HepG2 (cell line): ENCODE data around the gene NAP1L1. TPM values are rescaled to one million over a fixed set of nuclear protein-coding genes. Genes with fewer than 3 reads are reported as not detected.

Source experiments
- ATAC-seq: fragments of 200-7000 bp; cut with Tn5 transposase; 3 replicates; pipeline ENCODE4 v1.9.1; 2020; ENCODE audit warnings: mild to moderate bottlenecking, moderate library complexity
- BruUV-seq: library from RNA; stranded (reverse); fragments of 400-500 nt; replicated peaks from 2 replicates; lab custom pipeline; 2021; lab: Mats Ljungman, UMichigan
- CTCF ChIA-PET: fragments of 300-600 bp; formaldehyde crosslinking; extraction: SDS; loops from one replicate; lab custom pipeline; 2021; ENCODE audit warnings: low total read pairs, inconsistent platforms, low intra/inter-chr PET ratio; lab: Yijun Ruan, JAX
- POLR2A ChIA-PET: fragments of 350-600 bp; sonication (Branson Sonifier 250); formaldehyde crosslinking; loops from one replicate; lab custom pipeline; 2020; ENCODE audit warnings: antibody characterized with exemption, inconsistent platforms; lab: Yijun Ruan, JAX
- DNase-seq: peaks from one replicate; pipeline ENCODE4 v3.0.0-alpha.2; 2015; ENCODE audit warnings: low spot score
- FAIRE-seq: peaks from 3 replicates; lab custom pipeline; 2011; peaks lifted over from hg19 to GRCh38; lab: Jason Lieb, UNC
- H2AFZ ChIP-seq: one replicate; pipeline ENCODE4 v1.6.1; 2011; ENCODE audit warnings: low read length, inconsistent platforms
- H3K27ac ChIP-seq: fragments of 300-600 bp; 3 replicates; pipeline ENCODE4 v1.8.0; 2011; ENCODE audit warnings: mixed run types, mild to moderate bottlenecking, mixed read lengths, low read length, inconsistent platforms; ENCODE audit not compliant: insufficient read depth; ENCODE audit errors: extremely low read length
- H3K27me3 ChIP-seq, 2 experiments: fragments of 200-600 bp in 1 of 2; 2 replicates in 1 of 2; 3 replicates in 1 of 2; pipeline versions ENCODE4 v1.6.0 to v1.8.0; 2011; ENCODE audit warnings: low read length in 2 of 2, mild to moderate bottlenecking in 2 of 2, moderate library complexity in 2 of 2, inconsistent platforms in 1 of 2; ENCODE audit not compliant: insufficient read depth in 2 of 2, control insufficient read depth in 1 of 2
- H3K36me3 ChIP-seq, 2 experiments: fragments of 200-600 bp in 1 of 2; replicated peaks in 1 of 2; 2 replicates in 1 of 2; 3 replicates in 1 of 2; pipeline versions ENCODE4 v1.5.1 to v1.8.0; 2011; ENCODE audit warnings: low read length in 2 of 2, inconsistent platforms in 1 of 2; ENCODE audit not compliant: insufficient read depth in 2 of 2, control insufficient read depth in 1 of 2
- H3K4me1 ChIP-seq: 2 replicates; pipeline ENCODE4 v1.5.1; 2012; ENCODE audit warnings: low read length, inconsistent platforms; ENCODE audit not compliant: insufficient read depth
- H3K4me2 ChIP-seq: 2 replicates; pipeline ENCODE4 v1.6.0; 2011; ENCODE audit warnings: low read depth, low read length, inconsistent platforms
- H3K4me3 ChIP-seq, 3 experiments: fragments of 200-600 bp in 1 of 3; sonication (generic), shearing (Covaris generic) in 1 of 3; replicated peaks in 1 of 3; 2 replicates each; pipeline ENCODE4 v1.5.1; 2011 to 2016; ENCODE audit warnings: low read length in 3 of 3, inconsistent platforms in 2 of 3, low read depth in 2 of 3, mild to moderate bottlenecking in 2 of 3, control low read depth in 1 of 3, mixed read lengths in 1 of 3; ENCODE audit not compliant: insufficient read depth in 1 of 3
- H3K79me2 ChIP-seq: one replicate; pipeline ENCODE4 v1.6.1; 2011; ENCODE audit warnings: low read length, inconsistent platforms; ENCODE audit not compliant: insufficient read depth
- H3K9ac ChIP-seq: 2 replicates; pipeline ENCODE4 v1.6.0; 2011; ENCODE audit warnings: mild to moderate bottlenecking, low read depth, low read length, inconsistent platforms; ENCODE audit not compliant: insufficient read depth
- H3K9me3 ChIP-seq: 2 replicates; pipeline ENCODE4 v1.5.1; 2012; ENCODE audit warnings: mild to moderate bottlenecking, low read length
- H4K20me1 ChIP-seq: 2 replicates; pipeline ENCODE4 v1.6.0; 2011; ENCODE audit warnings: inconsistent platforms, mild to moderate bottlenecking, low read length, moderate library complexity; ENCODE audit not compliant: insufficient read depth
- HCFC1 ChIP-seq: fragments of 150-350 bp; IDR thresholded peaks from 2 replicates; pipeline ENCODE4 v1.6.1; 2014; ENCODE audit warnings: low read depth, low read length
- NRL ChIP-seq: sonication (generic); formaldehyde crosslinking; IDR thresholded peaks from 2 replicates; pipeline ENCODE4 v1.5.0; 2020; ENCODE audit warnings: missing genetic modification reagents, mild to moderate bottlenecking, moderate library complexity, borderline replicate concordance
- PTBP1 ChIP-seq: fragments of 200-400 bp; formaldehyde crosslinking; IDR thresholded peaks from 2 replicates; pipeline ENCODE4 v1.6.1; 2018; ENCODE audit warnings: low read length, low read depth; ENCODE audit not compliant: poor library complexity, severe bottlenecking
- SETDB1 ChIP-seq: sonication (generic); formaldehyde crosslinking; IDR thresholded peaks from 2 replicates; pipeline ENCODE4 v1.5.1; 2020; ENCODE audit warnings: missing genetic modification reagents, mild to moderate bottlenecking, borderline replicate concordance
- ZKSCAN1 ChIP-seq: fragments of 150-350 bp; IDR thresholded peaks from 2 replicates; pipeline ENCODE4 v1.6.1; 2014; ENCODE audit warnings: low read length
- ZNF543 ChIP-seq: sonication (generic); formaldehyde crosslinking; IDR thresholded peaks from 2 replicates; pipeline ENCODE4 v1.4.0; 2020; ENCODE audit warnings: mild to moderate bottlenecking, missing genetic modification reagents
- WGBS: methylation state at CpG from one replicate; pipeline ENCODE4 v1.1.6; 2017; ENCODE audit warnings: low lambda C conversion rate; 5-methylcytosine and 5-hydroxymethylcytosine counted together
- in situ Hi-C: cut with HindIII; loops from 2 replicates; pipeline ENCODE4 v1.10.0; 2017; ENCODE audit warnings: low pct_unique_long_range_greater_than_20kb; ENCODE audit not compliant: extremely low pct_ligation_motif_present
- intact Hi-C: fragments of 100-400 bp; cut with micrococcal nuclease; formaldehyde crosslinking; loops from one replicate; pipeline ENCODE4 v1.10.0; 2022; ENCODE audit not compliant: unreplicated experiment
- polyA plus RNA-seq, 8 experiments: library from polyadenylated mRNA; depleted of rRNA in 3 of 8; stranded (reverse) in 7 of 8; unstranded in 1 of 8; fragments of >200 nt; fragmentation: Illumina TruSeq in 4 of 8; extraction: Trizol in 4 of 8; gene quantifications; 2 replicates each; pipeline versions ENCODE4 v1.2.1 to v1.2.3, GENCODE V29; 2011 to 2016; ENCODE audit warnings: low read depth in 4 of 8, missing spikeins in 1 of 8, mixed read lengths in 1 of 8; ENCODE audit not compliant: insufficient read depth in 1 of 8
- total RNA-seq, 5 experiments: library from RNA; depleted of rRNA; stranded (reverse); fragments of >200 nt; fragmentation: Illumina TruSeq; extraction: Trizol; gene quantifications; 2 replicates each; pipeline ENCODE4 v1.2.3, GENCODE V29; 2016; ENCODE audit warnings: low read depth in 1 of 5
- TF ChIP-seq, protein P1 (sequence below): sonication (generic); formaldehyde crosslinking; IDR thresholded peaks from 2 replicates; pipeline ENCODE4 v1.4.0; 2020; ENCODE audit warnings: missing genetic modification reagents, mild to moderate bottlenecking, borderline replicate concordance
- TF ChIP-seq, protein P2 (sequence below): sonication (generic); formaldehyde crosslinking; IDR thresholded peaks from 2 replicates; pipeline ENCODE4 v1.8.0; 2023; ENCODE audit warnings: mild to moderate bottlenecking, missing genetic modification reagents
- TF ChIP-seq, protein P3 (sequence below): sonication (generic); formaldehyde crosslinking; conservative IDR thresholded peaks from 2 replicates; pipeline ENCODE4 v1.5.0; 2020; ENCODE audit warnings: missing genetic modification reagents
- TF ChIP-seq, protein P4 (sequence below): sonication (generic); formaldehyde crosslinking; IDR thresholded peaks from 2 replicates; pipeline ENCODE4 v1.4.0; 2020; ENCODE audit warnings: mild to moderate bottlenecking, missing genetic modification reagents
- TF ChIP-seq, protein P5 (sequence below): sonication (generic); formaldehyde crosslinking; IDR thresholded peaks from 2 replicates; pipeline ENCODE4 v1.9.0; 2021; ENCODE audit warnings: missing genetic modification reagents, borderline replicate concordance
- TF ChIP-seq, protein P6 (sequence below): sonication (generic); formaldehyde crosslinking; IDR thresholded peaks from 2 replicates; pipeline ENCODE4 v1.4.0; 2020; ENCODE audit warnings: low read depth, mild to moderate bottlenecking, missing genetic modification reagents

Gene NAP1L1
- total and polyA plus RNA-seq, 2 of the 13 experiments (the other 11 are each of a cell fraction or from before 2014, with no cell fraction given) = 207 to 309 TPM

DNA sequence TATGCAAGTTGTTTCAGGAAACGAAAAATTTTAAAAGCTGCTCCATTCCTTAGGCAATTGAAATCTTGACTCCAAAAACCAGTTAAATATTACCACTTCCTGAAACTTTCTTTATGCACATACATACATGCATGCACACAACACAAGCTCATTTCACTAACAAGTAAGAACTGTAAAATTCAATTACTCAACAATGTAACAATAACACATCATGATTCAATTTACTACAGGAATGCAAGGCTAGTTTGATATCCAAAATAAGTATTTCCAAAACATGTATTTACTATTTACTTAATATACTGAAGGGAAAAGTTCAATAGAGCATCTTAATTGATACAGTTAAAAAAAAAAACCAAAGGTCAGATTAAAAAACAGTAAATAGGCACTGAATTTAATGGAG is 19.6 kb downstream of the NAP1L1 start (continued):
- TF ChIP-seq, protein P1, sequence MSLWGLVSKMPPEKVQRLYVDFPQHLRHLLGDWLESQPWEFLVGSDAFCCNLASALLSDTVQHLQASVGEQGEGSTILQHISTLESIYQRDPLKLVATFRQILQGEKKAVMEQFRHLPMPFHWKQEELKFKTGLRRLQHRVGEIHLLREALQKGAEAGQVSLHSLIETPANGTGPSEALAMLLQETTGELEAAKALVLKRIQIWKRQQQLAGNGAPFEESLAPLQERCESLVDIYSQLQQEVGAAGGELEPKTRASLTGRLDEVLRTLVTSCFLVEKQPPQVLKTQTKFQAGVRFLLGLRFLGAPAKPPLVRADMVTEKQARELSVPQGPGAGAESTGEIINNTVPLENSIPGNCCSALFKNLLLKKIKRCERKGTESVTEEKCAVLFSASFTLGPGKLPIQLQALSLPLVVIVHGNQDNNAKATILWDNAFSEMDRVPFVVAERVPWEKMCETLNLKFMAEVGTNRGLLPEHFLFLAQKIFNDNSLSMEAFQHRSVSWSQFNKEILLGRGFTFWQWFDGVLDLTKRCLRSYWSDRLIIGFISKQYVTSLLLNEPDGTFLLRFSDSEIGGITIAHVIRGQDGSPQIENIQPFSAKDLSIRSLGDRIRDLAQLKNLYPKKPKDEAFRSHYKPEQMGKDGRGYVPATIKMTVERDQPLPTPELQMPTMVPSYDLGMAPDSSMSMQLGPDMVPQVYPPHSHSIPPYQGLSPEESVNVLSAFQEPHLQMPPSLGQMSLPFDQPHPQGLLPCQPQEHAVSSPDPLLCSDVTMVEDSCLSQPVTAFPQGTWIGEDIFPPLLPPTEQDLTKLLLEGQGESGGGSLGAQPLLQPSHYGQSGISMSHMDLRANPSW (CRISPR knock-in tag) = no peak
- TF ChIP-seq ZNF543 (CRISPR knock-in tag) = no peak
- TF ChIP-seq, protein P2, sequence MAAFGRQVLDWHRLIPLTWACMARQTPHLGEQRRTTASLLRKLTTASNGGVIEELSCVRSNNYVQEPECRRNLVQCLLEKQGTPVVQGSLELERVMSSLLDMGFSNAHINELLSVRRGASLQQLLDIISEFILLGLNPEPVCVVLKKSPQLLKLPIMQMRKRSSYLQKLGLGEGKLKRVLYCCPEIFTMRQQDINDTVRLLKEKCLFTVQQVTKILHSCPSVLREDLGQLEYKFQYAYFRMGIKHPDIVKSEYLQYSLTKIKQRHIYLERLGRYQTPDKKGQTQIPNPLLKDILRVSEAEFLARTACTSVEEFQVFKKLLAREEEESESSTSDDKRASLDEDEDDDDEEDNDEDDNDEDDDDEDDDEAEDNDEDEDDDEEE (CRISPR knock-in tag) = no peak
- no peak for TF ChIP-seq SETDB1 (CRISPR knock-in tag)
- TF ChIP-seq, protein P3, sequence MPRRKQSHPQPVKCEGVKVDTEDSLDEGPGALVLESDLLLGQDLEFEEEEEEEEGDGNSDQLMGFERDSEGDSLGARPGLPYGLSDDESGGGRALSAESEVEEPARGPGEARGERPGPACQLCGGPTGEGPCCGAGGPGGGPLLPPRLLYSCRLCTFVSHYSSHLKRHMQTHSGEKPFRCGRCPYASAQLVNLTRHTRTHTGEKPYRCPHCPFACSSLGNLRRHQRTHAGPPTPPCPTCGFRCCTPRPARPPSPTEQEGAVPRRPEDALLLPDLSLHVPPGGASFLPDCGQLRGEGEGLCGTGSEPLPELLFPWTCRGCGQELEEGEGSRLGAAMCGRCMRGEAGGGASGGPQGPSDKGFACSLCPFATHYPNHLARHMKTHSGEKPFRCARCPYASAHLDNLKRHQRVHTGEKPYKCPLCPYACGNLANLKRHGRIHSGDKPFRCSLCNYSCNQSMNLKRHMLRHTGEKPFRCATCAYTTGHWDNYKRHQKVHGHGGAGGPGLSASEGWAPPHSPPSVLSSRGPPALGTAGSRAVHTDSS (CRISPR knock-in tag) = no peak

DNA sequence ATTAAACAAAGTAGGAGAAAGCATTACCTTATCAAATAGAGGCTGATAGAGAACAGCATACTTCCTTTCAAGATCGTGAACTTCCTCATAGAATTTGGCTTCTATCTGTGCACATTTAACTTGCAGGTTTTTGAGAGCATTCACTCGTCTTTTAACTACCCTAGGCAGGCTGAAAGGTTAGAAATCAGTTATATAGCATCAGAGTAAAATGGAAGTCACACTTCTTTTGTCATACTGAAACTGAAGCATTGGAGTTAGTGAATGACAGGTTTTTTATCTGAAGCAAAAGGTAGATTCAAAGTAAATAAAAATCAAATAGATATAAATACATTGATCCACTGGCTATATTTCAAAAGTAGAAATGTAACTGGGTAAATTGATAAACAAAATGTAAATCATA is 24.4 kb downstream of the NAP1L1 start:
- peaks cover 5% of the 10 kb centered on the region; the same call in 1 of the 2 replicates for H3K9me3 ChIP-seq
- H3K4me1 ChIP-seq = no peaks in the 10 kb centered on the region
- H3K79me2 ChIP-seq = peaks cover 39% of the 10 kb centered on the region
- ChIA-PET CTCF (no interaction called here), POLR2A (no interaction called here)
- ATAC-seq (no peak), FAIRE-seq (no peak), DNase-seq (no peak)
- 74% methylated on average over 2 of the region's 2 CpGs for WGBS
- H3K27me3 ChIP-seq = no peaks in the 10 kb centered on the region
- H4K20me1 ChIP-seq = 0 out of 2 replicates have a peak, but pooled peaks cover 2% of the 10 kb centered on the region
- H2AFZ ChIP-seq = no peak overlapping the region
- intact Hi-C loops (no loop called here), in situ Hi-C loops (no loop called here)
- no peak overlapping the region for H3K27ac ChIP-seq
- H3K4me2 ChIP-seq = no peak overlapping the region
- peaks cover 10 to 68% of the 10 kb centered on the region in 2 experiments for H3K36me3 ChIP-seq
- H3K9ac ChIP-seq = no peak overlapping the region
- no peak overlapping the region for H3K4me3 ChIP-seq
- no TSS peak for BruUV-seq
- TF ChIP-seq ZKSCAN1 (no peak), PTBP1 (no peak), HCFC1 (no peak), NRL (CRISPR knock-in tag) (no peak)
- TF ChIP-seq, protein P4, sequence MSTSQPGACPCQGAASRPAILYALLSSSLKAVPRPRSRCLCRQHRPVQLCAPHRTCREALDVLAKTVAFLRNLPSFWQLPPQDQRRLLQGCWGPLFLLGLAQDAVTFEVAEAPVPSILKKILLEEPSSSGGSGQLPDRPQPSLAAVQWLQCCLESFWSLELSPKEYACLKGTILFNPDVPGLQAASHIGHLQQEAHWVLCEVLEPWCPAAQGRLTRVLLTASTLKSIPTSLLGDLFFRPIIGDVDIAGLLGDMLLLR (CRISPR knock-in tag) = no peak
- TF ChIP-seq, protein P5, sequence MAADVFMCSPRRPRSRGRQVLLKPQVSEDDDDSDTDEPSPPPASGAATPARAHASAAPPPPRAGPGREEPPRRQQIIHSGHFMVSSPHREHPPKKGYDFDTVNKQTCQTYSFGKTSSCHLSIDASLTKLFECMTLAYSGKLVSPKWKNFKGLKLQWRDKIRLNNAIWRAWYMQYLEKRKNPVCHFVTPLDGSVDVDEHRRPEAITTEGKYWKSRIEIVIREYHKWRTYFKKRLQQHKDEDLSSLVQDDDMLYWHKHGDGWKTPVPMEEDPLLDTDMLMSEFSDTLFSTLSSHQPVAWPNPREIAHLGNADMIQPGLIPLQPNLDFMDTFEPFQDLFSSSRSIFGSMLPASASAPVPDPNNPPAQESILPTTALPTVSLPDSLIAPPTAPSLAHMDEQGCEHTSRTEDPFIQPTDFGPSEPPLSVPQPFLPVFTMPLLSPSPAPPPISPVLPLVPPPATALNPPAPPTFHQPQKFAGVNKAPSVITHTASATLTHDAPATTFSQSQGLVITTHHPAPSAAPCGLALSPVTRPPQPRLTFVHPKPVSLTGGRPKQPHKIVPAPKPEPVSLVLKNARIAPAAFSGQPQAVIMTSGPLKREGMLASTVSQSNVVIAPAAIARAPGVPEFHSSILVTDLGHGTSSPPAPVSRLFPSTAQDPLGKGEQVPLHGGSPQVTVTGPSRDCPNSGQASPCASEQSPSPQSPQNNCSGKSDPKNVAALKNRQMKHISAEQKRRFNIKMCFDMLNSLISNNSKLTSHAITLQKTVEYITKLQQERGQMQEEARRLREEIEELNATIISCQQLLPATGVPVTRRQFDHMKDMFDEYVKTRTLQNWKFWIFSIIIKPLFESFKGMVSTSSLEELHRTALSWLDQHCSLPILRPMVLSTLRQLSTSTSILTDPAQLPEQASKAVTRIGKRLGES (CRISPR knock-in tag) = no peak
- TF ChIP-seq, protein P6, sequence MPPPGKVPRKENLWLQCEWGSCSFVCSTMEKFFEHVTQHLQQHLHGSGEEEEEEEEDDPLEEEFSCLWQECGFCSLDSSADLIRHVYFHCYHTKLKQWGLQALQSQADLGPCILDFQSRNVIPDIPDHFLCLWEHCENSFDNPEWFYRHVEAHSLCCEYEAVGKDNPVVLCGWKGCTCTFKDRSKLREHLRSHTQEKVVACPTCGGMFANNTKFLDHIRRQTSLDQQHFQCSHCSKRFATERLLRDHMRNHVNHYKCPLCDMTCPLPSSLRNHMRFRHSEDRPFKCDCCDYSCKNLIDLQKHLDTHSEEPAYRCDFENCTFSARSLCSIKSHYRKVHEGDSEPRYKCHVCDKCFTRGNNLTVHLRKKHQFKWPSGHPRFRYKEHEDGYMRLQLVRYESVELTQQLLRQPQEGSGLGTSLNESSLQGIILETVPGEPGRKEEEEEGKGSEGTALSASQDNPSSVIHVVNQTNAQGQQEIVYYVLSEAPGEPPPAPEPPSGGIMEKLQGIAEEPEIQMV (CRISPR knock-in tag) = no peak
